Epithelial cell of proximal tubule (primary cell): Measurements from ENCODE around the gene CACNB4. TPM values are rescaled to one million over a fixed set of nuclear protein-coding genes. Genes with fewer than 3 reads are reported as not detected.
"Not testable (repeated sequence)": the region's sequence is repeated elsewhere in the genome, so short reads cannot be mapped to it uniquely, and the experiment has no call there.

Experiments
- DNase-seq: peaks from one replicate; pipeline ENCODE4 v3.0.0-alpha.2; 2011; ENCODE audit warnings: low read depth
- H3K4me3 ChIP-seq: 2 replicates; pipeline ENCODE4 v1.5.1; 2011; ENCODE audit warnings: low read depth, mild to moderate bottlenecking, low read length
- CTCF ChIP-seq: conservative IDR thresholded peaks from 2 replicates; pipeline ENCODE4 v1.5.1; 2012; ENCODE audit warnings: low read depth, mild to moderate bottlenecking, low read length
- total RNA-seq: library from RNA; depleted of rRNA; stranded (reverse); fragments of >200 nt; gene quantifications from 2 replicates; pipeline ENCODE4 v1.2.3, GENCODE V29; 2015

CACNB4 gene
- total RNA-seq, 1 donor from 2014 or later: 0.52 TPM

- no peak for TF ChIP-seq CTCF
- no peak overlapping the region for H3K4me3 ChIP-seq
- DNase-seq: no peak
Measured at GRCh38 chr2:152120430-152120829, 21.6 kb upstream of the CACNB4 start.

- TF ChIP-seq CTCF: peak; percentile 28
- no peak overlapping the region for H3K4me3 ChIP-seq
- no peak for DNase-seq
Measured at GRCh38 chr2:152115952-152116351, 17.1 kb upstream of the CACNB4 start.

GRCh38 chr2:152114366-152114765 lies 15.5 kb upstream of the CACNB4 start:
- DNase-seq: no peak
- no peak for TF ChIP-seq CTCF
- H3K4me3 ChIP-seq: no peak overlapping the region

- not testable (repeated sequence) for H3K4me3 ChIP-seq, DNase-seq
Measured at GRCh38 chr2:152107140-152107539, 8.3 kb upstream of the CACNB4 start.

- TF ChIP-seq CTCF: no peak
- no peak for DNase-seq
- no peak overlapping the region for H3K4me3 ChIP-seq
Measured at GRCh38 chr2:152106464-152106863, 7.6 kb upstream of the CACNB4 start.

- no peak for TF ChIP-seq CTCF
- H3K4me3 ChIP-seq: no peak overlapping the region
- no peak for DNase-seq
Measured at GRCh38 chr2:152103271-152103670, 4.4 kb upstream of the CACNB4 start.

- no peak for TF ChIP-seq CTCF
- no peak overlapping the region for H3K4me3 ChIP-seq
- no peak for DNase-seq
Measured at GRCh38 chr2:152100961-152101360, 2.1 kb upstream of the CACNB4 start.

- peak overlapping the region; percentile 59 for H3K4me3 ChIP-seq
- no peak for DNase-seq
- TF ChIP-seq CTCF: no peak
Measured at GRCh38 chr2:152099367-152100050, 665 bp upstream of the CACNB4 start.
